HCT116 (cell line): ENCODE data around the gene PTPN13. TPM values are rescaled to one million over a fixed set of nuclear protein-coding genes. Genes with fewer than 3 reads are reported as not detected.

Source experiments
- ATAC-seq: fragments of 200-7000 bp; cut with Tn5 transposase; 2 replicates; pipeline ENCODE4 v1.9.1; 2020; ENCODE audit warnings: mild to moderate bottlenecking, moderate library complexity
- BruUV-seq: library from RNA; stranded (reverse); fragments of 400-500 nt; replicated peaks from 2 replicates; lab custom pipeline; 2021; lab: Mats Ljungman, UMichigan
- CTCF ChIA-PET: fragments of 300-600 bp; sonication (Branson Sonifier 250); formaldehyde crosslinking; loops from one replicate; lab custom pipeline; 2021; ENCODE audit warnings: antibody characterized with exemption; lab: Charles Lee
- POLR2A ChIA-PET: fragments of 300-600, 350-600 bp; sonication (Branson Sonifier 250); formaldehyde crosslinking; loops from one replicate; lab custom pipeline; 2021; ENCODE audit warnings: antibody characterized with exemption; lab: Charles Lee
- RAD21 ChIA-PET, 2 experiments: fragments of 300-600 bp; sonication (Branson Sonifier 250); formaldehyde crosslinking; loops; one replicate each; lab custom pipeline; 2023; ENCODE audit warnings: low total read pairs in 2 of 2; ENCODE audit not compliant: uncharacterized antibody in 2 of 2, unreplicated experiment in 2 of 2, low non-redundant PET in 1 of 2; lab: Charles Lee
- DNase-seq: peaks from one replicate; pipeline ENCODE4 v3.0.0-alpha.2; 2010; ENCODE audit warnings: low read depth, low spot score
- H2AFZ ChIP-seq: fragments of 200-600 bp; shearing (Covaris generic), sonication (generic); 2 replicates; pipeline ENCODE4 v1.6.1; 2017; ENCODE audit warnings: low read depth, mixed run types, mixed read lengths, antibody characterized with exemption, low read length; ENCODE audit not compliant: poor library complexity, severe bottlenecking
- H3K27ac ChIP-seq: 2 replicates; pipeline ENCODE4 v1.5.1; 2012; ENCODE audit warnings: low read depth, low read length
- H3K27me3 ChIP-seq: fragments of 200-600 bp; sonication (generic); 2 replicates; pipeline ENCODE4 v1.6.1; 2016; ENCODE audit warnings: mixed run types, low read length, mixed read lengths; ENCODE audit not compliant: insufficient read depth
- H3K36me3 ChIP-seq, 2 experiments: fragments of 200-500 bp in 1 of 2; fragments of 200-600 bp in 1 of 2; sonication (Bioruptor generic) in 1 of 2; sonication (generic) in 1 of 2; 2 replicates each; pipeline versions ENCODE4 v1.5.1 to v1.6.1; 2014 to 2016; ENCODE audit warnings: low read length in 2 of 2, inconsistent platforms in 1 of 2, mixed read lengths in 1 of 2, mixed run types in 1 of 2; ENCODE audit not compliant: insufficient read depth in 2 of 2, control insufficient read depth in 1 of 2
- H3K4me1 ChIP-seq, 2 experiments: fragments of 200-600 bp in 1 of 2; sonication (generic) in 1 of 2; 2 replicates each; pipeline versions ENCODE4 v1.5.1 to v1.6.1; 2012 to 2017; ENCODE audit warnings: low read length in 2 of 2, inconsistent platforms in 1 of 2, mild to moderate bottlenecking in 1 of 2, mixed read lengths in 1 of 2, mixed run types in 1 of 2, moderate library complexity in 1 of 2; ENCODE audit not compliant: insufficient read depth in 2 of 2, control insufficient read depth in 1 of 2
- H3K4me2 ChIP-seq: fragments of 200-600 bp; sonication (generic); 2 replicates; pipeline ENCODE4 v1.6.1; 2017; ENCODE audit warnings: mixed run types, low read length, mixed read lengths
- H3K4me3 ChIP-seq, 2 experiments: fragments of 200-600 bp in 1 of 2; sonication (generic) in 1 of 2; replicated peaks in 1 of 2; 2 replicates each; pipeline ENCODE4 v1.5.1; 2011 to 2016; ENCODE audit warnings: low read length in 2 of 2, control low read depth in 1 of 2, low read depth in 1 of 2, mild to moderate bottlenecking in 1 of 2, mixed read lengths in 1 of 2, mixed run types in 1 of 2
- H3K79me2 ChIP-seq: fragments of 200-600 bp; sonication (generic); 2 replicates; pipeline ENCODE4 v1.6.1; 2017; ENCODE audit warnings: mild to moderate bottlenecking, mixed run types, low read length, moderate library complexity, mixed read lengths; ENCODE audit not compliant: insufficient read depth
- H3K9ac ChIP-seq: fragments of 200-600 bp; sonication (generic); 2 replicates; pipeline ENCODE4 v1.6.1; 2016; ENCODE audit warnings: low read length, mixed read lengths
- H3K9me2 ChIP-seq: fragments of 200-600 bp; sonication (generic), shearing (Covaris generic); 2 replicates; pipeline ENCODE4 v1.6.1; 2017; ENCODE audit warnings: mixed run types, mild to moderate bottlenecking, moderate library complexity; ENCODE audit not compliant: insufficient read depth
- H3K9me3 ChIP-seq, 2 experiments: fragments of 200-500 bp in 1 of 2; fragments of 200-600 bp in 1 of 2; sonication (Bioruptor generic) in 1 of 2; sonication (generic) in 1 of 2; 2 replicates each; pipeline ENCODE4 v1.6.1; 2014 to 2017; ENCODE audit warnings: low read length in 2 of 2, mixed read lengths in 2 of 2, inconsistent platforms in 1 of 2, low read depth in 1 of 2, mild to moderate bottlenecking in 1 of 2, mixed run types in 1 of 2, moderate library complexity in 1 of 2; ENCODE audit not compliant: control insufficient read depth in 1 of 2, insufficient read depth in 1 of 2
- H4K20me1 ChIP-seq: fragments of 200-600 bp; sonication (generic), shearing (Covaris generic); 2 replicates; pipeline ENCODE4 v1.6.1; 2017; ENCODE audit warnings: mixed run types, mild to moderate bottlenecking, moderate library complexity; ENCODE audit not compliant: insufficient read depth
- CTCF ChIP-seq, 3 experiments: fragments of 200-600 bp in 1 of 3; sonication (generic) in 1 of 3; IDR thresholded peaks in 2 of 3; conservative IDR thresholded peaks in 1 of 3; 2 replicates each; pipeline ENCODE4 v1.5.1; 2012 to 2017; ENCODE audit warnings: low read depth in 2 of 3, low read length in 2 of 3, antibody characterized with exemption in 1 of 3, borderline replicate concordance in 1 of 3, control low read depth in 1 of 3, mild to moderate bottlenecking in 1 of 3, mixed read lengths in 1 of 3, mixed run types in 1 of 3, moderate library complexity in 1 of 3; ENCODE audit not compliant: insufficient read depth in 1 of 3
- ELF1 ChIP-seq: IDR thresholded peaks from 2 replicates; pipeline ENCODE4 v1.6.1; 2012; ENCODE audit warnings: low read depth, borderline replicate concordance
- SIN3A ChIP-seq: IDR thresholded peaks from 2 replicates; pipeline ENCODE4 v1.6.1; 2012; ENCODE audit warnings: low read depth
- SRF ChIP-seq: IDR thresholded peaks from 2 replicates; pipeline ENCODE4 v1.6.1; 2012; ENCODE audit warnings: low read depth
- TCF7L2 ChIP-seq: IDR thresholded peaks from 2 replicates; pipeline ENCODE4 v1.7.0; 2011; ENCODE audit warnings: borderline replicate concordance, inconsistent platforms; ENCODE audit not compliant: insufficient read depth, insufficient read length; ENCODE audit errors: extremely low read depth
- YY1 ChIP-seq: IDR thresholded peaks from 2 replicates; pipeline ENCODE4 v1.6.1; 2011; ENCODE audit warnings: low read length, low read depth, moderate library complexity, mild to moderate bottlenecking; ENCODE audit not compliant: insufficient replicate concordance; ENCODE audit errors: extremely low read depth
- ZFX ChIP-seq: fragments of 450-650 bp; IDR thresholded peaks from 2 replicates; pipeline ENCODE4 v1.6.1; 2017
- intact Hi-C: fragments of 100-400 bp; cut with micrococcal nuclease; formaldehyde crosslinking; loops from 2 replicates; pipeline ENCODE4 v1.10.0; 2022
- total RNA-seq: library from RNA; stranded (reverse); gene quantifications from one replicate; pipeline ENCODE4 v1.2.1, GENCODE V29; 2021; ENCODE audit not compliant: unreplicated experiment

The PTPN13 gene
- total RNA-seq, 1 experiment from 2014 or later = 14.6 TPM

GRCh38 chr4:86657910-86658309, 63.8 kb downstream of the PTPN13 start:
- POLR2A ChIA-PET = no interaction called here
- H3K9ac ChIP-seq = no peak overlapping the region
- H3K36me3 ChIP-seq = no peaks in the 10 kb centered on the region
- H3K4me1 ChIP-seq = no peaks in the 10 kb centered on the region
- RAD21 ChIA-PET = no interaction called here
- no peak overlapping the region for H3K4me2 ChIP-seq
- no peak overlapping the region for H3K4me3 ChIP-seq
- H2AFZ ChIP-seq = no peak overlapping the region
- H3K9me3 ChIP-seq = no peaks in the 10 kb centered on the region
- intact Hi-C loops = no loop called here
- CTCF ChIA-PET = no interaction called here
- no peaks in the 10 kb centered on the region for H4K20me1 ChIP-seq
- H3K27me3 ChIP-seq = no peaks in the 10 kb centered on the region
- no peak for TF ChIP-seq TCF7L2
- no peak for TF ChIP-seq ZFX
- TF ChIP-seq, all 23 proteins: peak for 0
- Histone ChIP-seq H3K79me2 (no peaks in the 10 kb centered on the region), H3K9me2 (no peaks in the 10 kb centered on the region), H3K27ac (no peak overlapping the region)
- no peak for ATAC-seq
- BruUV-seq = no TSS peak
- DNase-seq = no peak

- POLR2A ChIA-PET = no interaction called here
- TF ChIP-seq SIN3A = no peak
- no peak for TF ChIP-seq SRF
- TF ChIP-seq CTCF (IDR thresholded peaks at IDR 0.05 in 2 of 3, conservative IDR thresholded peaks at IDR 0.05 in 1 of 3; ENCODE audit: borderline replicate concordance in 1 of 3, insufficient read depth in 1 of 3, low read depth in 2 of 3, low read length in 2 of 3) = no peak
- TF ChIP-seq YY1 = no peak
- no peak for TF ChIP-seq TCF7L2
- TF ChIP-seq ELF1 = no peak
- TF ChIP-seq, all 23 proteins: peak for 0
These were observed 66.3 kb downstream of the PTPN13 start for GRCh38 chr4:86660401-86660800.

More at GRCh38 chr4:86660401-86660800, 66.3 kb downstream of the PTPN13 start:
- ATAC-seq (no peak), DNase-seq (no peak)
- Histone ChIP-seq H3K79me2 (no peaks in the 10 kb centered on the region), H3K4me2 (no peak overlapping the region), H3K9me2 (no peaks in the 10 kb centered on the region), H2AFZ (no peak overlapping the region), H3K36me3 (no peaks in the 10 kb centered on the region), H3K4me1 (no peaks in the 10 kb centered on the region), H3K9me3 (no peaks in the 10 kb centered on the region), H3K27ac (no peak overlapping the region), H3K9ac (no peak overlapping the region), H3K27me3 (no peaks in the 10 kb centered on the region), H3K4me3 (no peak overlapping the region), H4K20me1 (no peaks in the 10 kb centered on the region)
- ChIA-PET CTCF (no interaction called here), RAD21 (no interaction called here)
- BruUV-seq = no TSS peak
- intact Hi-C loops = no loop called here
